Mesendoderm (in vitro differentiated cells): Measurements from ENCODE around the gene ATP5PF.

Experiments
- DNase-seq: peaks from one replicate; pipeline ENCODE4 v3.0.0; 2013
- H2AK5ac ChIP-seq: 2 replicates; pipeline ENCODE4 v1.6.1; 2013; ENCODE audit warnings: low read length, inconsistent platforms
- H2BK120ac ChIP-seq: 2 replicates; pipeline ENCODE4 v1.6.1; 2013; ENCODE audit warnings: low read depth, mild to moderate bottlenecking, low read length, moderate library complexity, mixed read lengths
- H2BK15ac ChIP-seq: replicated peaks from 2 replicates; pipeline ENCODE4 v1.6.1; 2013; ENCODE audit warnings: low read depth, mild to moderate bottlenecking, moderate library complexity
- H2BK5ac ChIP-seq: 2 replicates; pipeline ENCODE4 v1.6.1; 2013; ENCODE audit warnings: low read length, inconsistent platforms
- H3K18ac ChIP-seq: 2 replicates; pipeline ENCODE4 v1.6.1; 2013; ENCODE audit warnings: mild to moderate bottlenecking, low read length, mixed read lengths
- H3K23ac ChIP-seq: one replicate; pipeline ENCODE4 v1.6.1; 2013; ENCODE audit warnings: low read length
- H3K27ac ChIP-seq: 2 replicates; pipeline ENCODE4 v1.5.1; 2013; ENCODE audit warnings: low read depth, mild to moderate bottlenecking, inconsistent platforms, low read length, moderate library complexity
- H3K27me3 ChIP-seq: 2 replicates; pipeline ENCODE4 v1.6.1; 2013; ENCODE audit warnings: low read length, control low read depth, mild to moderate bottlenecking, inconsistent platforms; ENCODE audit not compliant: insufficient read depth, poor library complexity
- H3K36me3 ChIP-seq: 2 replicates; pipeline ENCODE4 v1.6.1; 2013; ENCODE audit warnings: low read length, inconsistent platforms; ENCODE audit not compliant: control insufficient read depth, insufficient read depth
- H3K4ac ChIP-seq: one replicate; pipeline ENCODE4 v1.6.1; 2013; ENCODE audit warnings: low read depth, mild to moderate bottlenecking, low read length, moderate library complexity
- H3K4me1 ChIP-seq: 2 replicates; pipeline ENCODE4 v1.6.1; 2013; ENCODE audit warnings: low read depth, low read length, inconsistent platforms; ENCODE audit not compliant: control insufficient read depth
- H3K4me2 ChIP-seq: 2 replicates; pipeline ENCODE4 v1.6.1; 2013; ENCODE audit warnings: low read length
- H3K4me3 ChIP-seq: 2 replicates; pipeline ENCODE4 v1.5.1; 2013; ENCODE audit warnings: mild to moderate bottlenecking, low read length
- H3K56ac ChIP-seq: one replicate; pipeline ENCODE4 v1.6.1; 2013; ENCODE audit warnings: low read length
- H3K79me1 ChIP-seq: 2 replicates; pipeline ENCODE4 v1.6.1; 2013; ENCODE audit warnings: low read length, inconsistent platforms
- H3K79me2 ChIP-seq: 2 replicates; pipeline ENCODE4 v1.6.1; 2013; ENCODE audit warnings: mild to moderate bottlenecking, low read length; ENCODE audit not compliant: control insufficient read depth, insufficient read depth
- H3K9ac ChIP-seq: 2 replicates; pipeline ENCODE4 v1.6.1; 2013; ENCODE audit warnings: low read length, inconsistent platforms
- H4K5ac ChIP-seq: one replicate; pipeline ENCODE4 v1.6.1; 2013; ENCODE audit warnings: low read length
- H4K8ac ChIP-seq: one replicate; pipeline ENCODE4 v1.6.1; 2013; ENCODE audit warnings: low read depth, mild to moderate bottlenecking, control low read depth, low read length, moderate library complexity
- WGBS: extraction: QIAGEN DNeasy Blood & Tissue Kit; methylation state at CpG from one replicate; pipeline ENCODE4 v1.1.7; 2013; ENCODE audit warnings: low lambda C conversion rate, missing lambda C conversion rate; ENCODE audit not compliant: insufficient coverage; ENCODE audit errors: extremely low coverage; 5-methylcytosine and 5-hydroxymethylcytosine counted together

The ATP5PF gene

GRCh38 chr21:25688275-25689155 lies 46.2 kb downstream of the ATP5PF start:
- Histone ChIP-seq H2BK120ac (no peak overlapping the region), H4K5ac (no peak overlapping the region), H3K23ac (no peak overlapping the region), H3K27ac (no peak overlapping the region), H3K4me1 (no peaks in the 10 kb centered on the region), H3K9ac (no peak overlapping the region), H3K79me1 (no peaks in the 10 kb centered on the region), H3K27me3 (no peaks in the 10 kb centered on the region), H3K4ac (no peak overlapping the region), H3K56ac (no peak overlapping the region), H2BK5ac (no peak overlapping the region), H2BK15ac (no peak overlapping the region), H3K36me3 (no peaks in the 10 kb centered on the region), H3K18ac (no peak overlapping the region), H2AK5ac (no peak overlapping the region), H3K4me3 (no peak overlapping the region), H4K8ac (no peak overlapping the region), H3K4me2 (no peak overlapping the region), H3K79me2 (no peaks in the 10 kb centered on the region)
- no peak for DNase-seq
- no CpG with 5 or more reads among the region's 9 CpGs for WGBS

- H3K18ac ChIP-seq, result no peak overlapping the region
- no peak overlapping the region for H3K4me3 ChIP-seq
- H4K8ac ChIP-seq, result no peak overlapping the region
- no peak overlapping the region for H3K4me2 ChIP-seq
- no peak for DNase-seq
- H2AK5ac ChIP-seq, result no peak overlapping the region
- H3K9ac ChIP-seq, result no peak overlapping the region
- no peak overlapping the region for H3K27ac ChIP-seq
- no CpG with 5 or more reads among the region's 4 CpGs for whole genome bisulfite sequencing
- no peaks in the 10 kb centered on the region for H3K27me3 ChIP-seq
- no peak overlapping the region for H3K56ac ChIP-seq
- H3K79me1 ChIP-seq, result no peaks in the 10 kb centered on the region
- H3K23ac ChIP-seq, result no peak overlapping the region
- no peaks in the 10 kb centered on the region for H3K79me2 ChIP-seq
- H3K36me3 ChIP-seq, result no peaks in the 10 kb centered on the region
- H3K4ac ChIP-seq, result no peak overlapping the region
- H2BK15ac ChIP-seq, result no peak overlapping the region
- no peak overlapping the region for H2BK5ac ChIP-seq
- no peaks in the 10 kb centered on the region for H3K4me1 ChIP-seq
- H4K5ac ChIP-seq, result no peak overlapping the region
- H2BK120ac ChIP-seq, result no peak overlapping the region
Observed at GRCh38 chr21:25687787-25688186, 46.9 kb downstream of the ATP5PF start.

GRCh38 chr21:25682382-25682781 lies 52.3 kb downstream of the ATP5PF start:
- Histone ChIP-seq H2BK120ac (no peak overlapping the region), H4K5ac (no peak overlapping the region), H3K4ac (no peak overlapping the region), H3K4me2 (no peak overlapping the region), H3K27ac (no peak overlapping the region), H3K9ac (no peak overlapping the region), H2BK5ac (no peak overlapping the region), H3K36me3 (no peaks in the 10 kb centered on the region), H3K23ac (no peak overlapping the region), H3K56ac (no peak overlapping the region), H2AK5ac (no peak overlapping the region), H2BK15ac (no peak overlapping the region), H3K4me1 (no peaks in the 10 kb centered on the region), H3K4me3 (no peak overlapping the region), H3K27me3 (no peaks in the 10 kb centered on the region), H3K79me2 (no peaks in the 10 kb centered on the region), H3K79me1 (no peaks in the 10 kb centered on the region), H3K18ac (no peak overlapping the region), H4K8ac (no peak overlapping the region)
- peak; percentile 3 for DNase-seq
- no CpG with 5 or more reads among the region's 9 CpGs for WGBS

GRCh38 chr21:25676451-25676850 lies 58.3 kb downstream of the ATP5PF start:
- no peaks in the 10 kb centered on the region for H3K4me1 ChIP-seq
- no peak overlapping the region for H3K18ac ChIP-seq
- H2BK5ac ChIP-seq, result no peak overlapping the region
- no peak overlapping the region for H2BK15ac ChIP-seq
- H3K4me2 ChIP-seq, result no peak overlapping the region
- H3K27me3 ChIP-seq, result no peaks in the 10 kb centered on the region
- DNase-seq, result no peak
- H3K79me2 ChIP-seq, result no peaks in the 10 kb centered on the region
- no peak overlapping the region for H3K9ac ChIP-seq
- no peak overlapping the region for H4K5ac ChIP-seq
- no peak overlapping the region for H2BK120ac ChIP-seq
- H3K23ac ChIP-seq, result no peak overlapping the region
- H3K4me3 ChIP-seq, result no peak overlapping the region
- H3K79me1 ChIP-seq, result no peaks in the 10 kb centered on the region
- H3K27ac ChIP-seq, result no peak overlapping the region
- H3K4ac ChIP-seq, result no peak overlapping the region
- H2AK5ac ChIP-seq, result no peak overlapping the region
- H3K56ac ChIP-seq, result no peak overlapping the region
- no peaks in the 10 kb centered on the region for H3K36me3 ChIP-seq
- no peak overlapping the region for H4K8ac ChIP-seq
